ENCODE results near the gene NREP.

The NREP gene

DNA sequence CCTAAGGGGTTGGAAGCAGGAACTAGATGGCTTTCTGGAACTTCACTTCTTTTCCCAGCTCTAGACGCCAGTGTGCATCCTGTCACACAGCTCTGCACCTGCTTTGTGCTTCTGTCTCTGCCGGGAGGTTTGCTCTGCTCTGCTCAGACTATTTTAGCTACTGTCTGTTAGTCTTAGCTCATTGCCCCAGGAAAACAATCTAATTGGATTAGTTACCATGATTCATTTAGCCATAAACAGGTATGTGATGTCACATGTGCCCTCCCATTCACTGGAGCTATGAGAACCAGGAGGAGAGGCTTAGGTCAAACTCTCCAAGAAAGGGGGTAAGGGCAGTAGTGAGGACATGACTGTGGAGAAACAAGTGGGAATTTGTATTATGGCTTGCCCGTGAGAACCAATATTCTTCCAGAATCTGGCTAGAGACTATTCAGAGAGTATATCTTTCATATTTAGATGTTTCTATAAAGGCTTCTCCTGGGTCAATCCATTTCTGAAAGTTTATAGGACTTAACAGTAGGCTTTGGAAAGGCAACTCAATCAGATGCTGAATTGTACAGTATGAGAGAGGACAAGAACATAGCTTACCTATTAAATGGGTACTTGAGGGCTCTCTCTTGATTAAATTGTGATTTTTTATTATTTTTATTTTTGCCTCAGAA, 22.4 kb upstream of the NREP start:
- TF ChIP-seq GATA3 (IDR thresholded peaks at IDR 0.05; ENCODE audit: low read depth, low read length), result no peak
- no peak for TF ChIP-seq GATA2 (IDR thresholded peaks at IDR 0.05; ENCODE audit: low read depth, low read length)

DNA sequence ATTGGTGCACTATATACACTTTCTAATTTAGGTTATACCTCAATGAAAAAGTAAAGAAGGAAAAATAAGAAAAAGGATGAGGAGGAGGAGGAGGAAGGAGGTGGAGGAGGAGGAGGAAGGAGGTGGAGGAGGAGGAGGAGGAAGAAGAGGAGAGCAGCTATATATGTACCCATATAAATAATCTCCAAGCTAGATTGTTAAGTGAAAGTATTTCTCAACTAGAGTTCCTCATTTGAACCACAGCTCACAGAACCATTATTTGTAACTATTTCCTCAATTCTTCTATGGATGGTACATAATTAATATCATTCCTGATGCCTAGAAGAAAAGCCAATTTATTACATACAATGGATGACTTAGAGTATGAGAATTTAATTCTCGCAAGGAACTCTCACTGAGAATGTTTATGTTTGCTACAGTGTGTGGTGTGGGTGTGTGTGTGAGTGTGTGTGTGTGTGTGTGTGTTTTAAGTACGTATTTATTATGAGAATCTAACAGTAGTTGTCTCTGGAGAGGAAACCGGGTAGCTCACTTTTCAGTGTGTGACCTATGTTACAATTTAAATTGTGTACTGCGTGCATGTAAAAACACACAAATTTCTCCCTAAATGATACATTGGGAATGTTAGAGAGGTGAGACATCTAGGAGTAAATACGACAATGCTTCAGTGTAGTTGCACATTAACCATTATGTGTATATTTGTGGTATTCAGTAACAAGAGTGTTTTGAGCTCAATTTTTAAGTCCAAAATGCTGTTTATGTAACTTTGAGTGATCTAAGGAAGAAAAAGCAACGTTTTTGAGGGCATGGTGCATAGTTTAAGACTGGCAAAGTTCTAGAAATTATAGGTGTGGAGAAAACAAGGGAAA, 20.2 kb upstream of the NREP start:
- no peak for TF ChIP-seq GATA3 (IDR thresholded peaks at IDR 0.05; ENCODE audit: low read depth, low read length)
- no peak for TF ChIP-seq GATA2 (IDR thresholded peaks at IDR 0.05; ENCODE audit: low read depth, low read length)

DNA sequence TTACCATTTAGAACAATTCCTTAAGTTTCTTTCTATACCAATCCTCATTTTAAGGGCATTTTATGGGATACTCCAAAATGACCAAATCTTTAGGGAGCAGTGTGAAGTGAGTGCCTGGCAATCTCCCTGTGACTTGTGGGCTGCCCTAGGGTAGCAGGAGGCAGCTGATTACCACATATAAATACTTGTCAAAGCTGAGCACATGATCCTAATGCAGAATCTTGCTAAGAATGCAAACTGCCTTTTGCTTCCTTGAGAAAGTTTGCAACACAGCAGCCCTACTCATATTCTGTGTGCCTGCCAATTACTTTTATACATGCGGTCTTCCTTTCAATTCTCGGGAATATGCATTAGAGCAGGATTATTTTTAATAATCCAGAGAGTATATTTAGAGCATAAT, 18.2 kb upstream of the NREP start:
- no peak for TF ChIP-seq GATA2 (IDR thresholded peaks at IDR 0.05; ENCODE audit: low read depth, low read length)
- no peak for TF ChIP-seq GATA3 (IDR thresholded peaks at IDR 0.05; ENCODE audit: low read depth, low read length)

DNA sequence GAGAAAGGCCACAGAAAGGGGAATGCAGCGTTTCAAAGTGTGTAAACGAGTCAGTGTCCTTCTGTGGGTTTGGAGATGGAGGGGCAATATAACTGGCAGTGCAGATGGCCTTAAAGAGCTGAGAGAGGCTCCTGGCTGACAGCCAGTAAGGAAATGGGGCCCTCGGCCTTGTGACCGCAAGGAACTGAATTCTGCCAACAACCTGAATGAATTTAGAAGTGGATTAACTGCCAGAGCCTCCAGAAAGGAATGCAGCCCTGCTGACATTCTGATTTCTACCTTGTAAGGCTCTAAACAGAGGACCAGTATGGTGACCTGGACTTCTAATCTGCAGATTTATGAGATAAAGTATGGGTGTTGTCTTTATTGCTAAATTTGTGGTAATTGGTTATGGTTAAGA, 17.5 kb upstream of the NREP start:
- TF ChIP-seq GATA2 (IDR thresholded peaks at IDR 0.05; ENCODE audit: low read depth, low read length) (no peak), GATA3 (IDR thresholded peaks at IDR 0.05; ENCODE audit: low read depth, low read length) (no peak)

DNA sequence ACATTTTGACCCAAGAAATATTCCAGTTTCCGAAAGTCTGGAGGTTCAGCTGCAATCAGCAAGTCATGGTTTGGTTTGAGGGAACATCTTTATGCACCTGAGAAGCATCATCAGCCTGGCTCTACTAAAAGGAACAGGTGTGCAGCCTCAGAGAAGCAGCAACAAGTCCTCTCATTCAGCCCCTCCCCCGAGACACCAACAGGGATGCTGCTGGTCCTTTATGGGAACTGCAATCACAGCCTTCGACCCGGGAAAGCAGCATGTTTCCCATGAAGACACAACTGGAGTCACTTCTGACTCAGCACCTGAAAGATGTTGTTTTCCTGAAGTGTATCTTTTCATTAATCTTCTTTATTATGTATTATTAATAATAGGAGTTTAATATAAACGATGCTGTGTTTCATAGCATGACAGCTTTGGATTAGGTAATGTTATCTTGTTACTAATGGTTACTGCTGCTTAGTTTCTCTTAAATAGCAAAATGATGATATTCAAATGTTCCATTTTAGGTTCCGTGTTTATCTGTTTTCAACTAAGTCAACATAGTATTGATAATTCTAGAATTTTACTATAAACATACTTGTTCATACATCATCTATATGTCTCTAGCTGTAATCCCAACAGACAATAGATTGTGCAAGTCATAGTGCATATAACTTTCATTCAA, 15.6 kb upstream of the NREP start:
- TF ChIP-seq GATA3 (IDR thresholded peaks at IDR 0.05; ENCODE audit: low read depth, low read length) (no peak), GATA2 (IDR thresholded peaks at IDR 0.05; ENCODE audit: low read depth, low read length) (no peak)

DNA sequence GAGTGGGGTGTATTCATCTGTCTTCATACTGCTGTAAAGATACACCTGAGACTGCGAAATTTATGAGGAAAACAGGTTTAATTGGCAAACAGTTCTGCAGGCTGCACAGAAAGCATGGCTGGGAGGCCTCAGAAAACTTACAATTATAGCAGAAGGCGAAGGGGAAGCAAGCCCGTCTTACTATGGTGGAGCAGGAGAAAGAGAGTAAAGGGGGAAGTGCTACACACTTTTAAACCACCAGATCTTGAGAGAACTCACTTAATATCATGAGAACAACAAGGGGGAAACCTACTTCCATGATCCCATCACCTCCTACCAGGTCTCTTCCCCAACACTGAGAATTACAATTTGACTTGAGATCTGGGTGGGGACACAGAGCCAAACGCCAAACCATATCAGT, 12.5 kb upstream of the NREP start:
- TF ChIP-seq GATA2 (IDR thresholded peaks at IDR 0.05; ENCODE audit: low read depth, low read length) (no peak), GATA3 (IDR thresholded peaks at IDR 0.05; ENCODE audit: low read depth, low read length) (no peak)

DNA sequence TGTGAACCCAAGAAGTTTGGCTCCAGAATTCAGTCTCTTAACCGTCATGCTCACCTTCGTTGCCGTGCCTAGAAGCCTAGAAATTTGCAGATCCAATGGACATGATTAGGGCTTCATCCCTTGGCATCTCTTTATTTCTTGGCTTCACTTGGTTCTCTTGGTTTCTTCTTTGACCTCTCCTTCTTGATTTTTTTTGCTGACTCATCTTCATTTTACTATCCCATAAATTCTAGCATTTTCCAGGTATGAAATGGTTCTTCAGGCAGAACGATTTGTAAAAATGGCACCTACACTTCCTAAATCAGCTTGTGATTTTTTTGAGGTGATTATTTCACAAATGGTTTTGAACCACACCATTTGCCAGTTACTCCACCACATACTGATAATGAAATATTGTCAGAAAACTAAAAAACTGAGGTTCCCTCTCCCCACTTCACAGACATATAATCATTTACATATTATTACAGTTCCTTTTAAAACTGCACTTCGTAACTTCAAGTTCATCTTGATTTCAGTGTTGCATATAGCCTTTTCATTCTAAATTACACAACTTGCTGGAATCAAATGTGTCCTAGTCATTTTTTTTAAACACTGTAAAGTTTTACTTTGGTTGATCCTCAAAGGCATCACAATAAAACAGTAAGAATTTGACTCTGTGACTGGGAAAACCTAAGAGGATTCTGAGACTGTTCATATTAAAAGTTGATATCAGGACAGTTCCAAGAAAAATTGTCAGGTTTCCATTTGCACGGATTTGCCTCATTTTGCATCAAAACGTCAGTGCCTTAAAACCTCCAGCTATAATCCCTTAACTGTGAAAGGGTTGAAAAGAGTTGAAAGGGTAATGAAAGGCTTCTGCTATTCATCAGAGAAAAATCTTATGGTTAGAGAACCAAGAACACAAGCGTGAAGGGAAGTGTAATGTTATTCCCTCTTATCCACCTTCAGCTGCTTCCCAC, 8.9 kb upstream of the NREP start:
- TF ChIP-seq GATA2 (IDR thresholded peaks at IDR 0.05; ENCODE audit: low read depth, low read length) (no peak), GATA3 (IDR thresholded peaks at IDR 0.05; ENCODE audit: low read depth, low read length) (no peak)

DNA sequence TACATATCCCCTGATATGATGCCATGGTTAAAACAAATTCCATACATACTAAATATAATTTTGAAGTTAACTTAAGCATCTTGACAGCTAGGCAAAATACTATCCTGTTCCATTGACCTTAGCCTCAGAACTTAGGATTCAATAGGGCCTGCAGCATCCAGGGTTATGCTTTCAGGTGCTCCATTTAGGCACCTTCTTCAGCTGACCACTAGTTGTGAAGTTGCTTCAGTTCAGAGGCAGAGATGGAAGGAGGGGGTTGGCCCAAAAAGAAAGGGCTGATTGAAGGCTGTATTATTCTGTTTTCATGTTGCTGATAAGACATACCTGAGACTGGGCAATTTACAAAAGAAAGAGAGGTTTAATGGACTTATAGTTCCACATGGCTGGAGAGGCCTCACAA, 7.0 kb upstream of the NREP start:
- TF ChIP-seq GATA2 (IDR thresholded peaks at IDR 0.05; ENCODE audit: low read depth, low read length) (no peak), GATA3 (IDR thresholded peaks at IDR 0.05; ENCODE audit: low read depth, low read length) (no peak)

DNA sequence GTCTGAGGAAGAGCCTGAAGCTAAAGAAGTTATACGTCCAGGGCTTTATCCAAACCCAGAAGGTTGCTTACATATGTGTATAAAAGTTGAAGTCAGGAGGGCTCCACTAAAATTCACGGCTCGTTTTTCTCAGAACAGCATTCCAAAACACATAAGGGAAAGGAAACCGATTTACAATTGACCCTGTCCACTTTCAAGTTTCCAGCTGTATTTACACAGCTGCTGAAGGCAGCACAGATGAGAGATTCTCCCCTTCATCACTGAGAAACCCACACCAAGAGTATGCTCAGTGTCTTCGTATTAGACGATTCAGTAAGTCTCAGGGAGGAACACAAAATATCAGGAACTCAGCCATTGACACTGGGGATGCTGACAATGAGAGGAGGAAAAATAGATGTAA, 5.9 kb upstream of the NREP start:
- TF ChIP-seq GATA3 (IDR thresholded peaks at IDR 0.05; ENCODE audit: low read depth, low read length), result no peak
- TF ChIP-seq GATA2 (IDR thresholded peaks at IDR 0.05; ENCODE audit: low read depth, low read length), result no peak

DNA sequence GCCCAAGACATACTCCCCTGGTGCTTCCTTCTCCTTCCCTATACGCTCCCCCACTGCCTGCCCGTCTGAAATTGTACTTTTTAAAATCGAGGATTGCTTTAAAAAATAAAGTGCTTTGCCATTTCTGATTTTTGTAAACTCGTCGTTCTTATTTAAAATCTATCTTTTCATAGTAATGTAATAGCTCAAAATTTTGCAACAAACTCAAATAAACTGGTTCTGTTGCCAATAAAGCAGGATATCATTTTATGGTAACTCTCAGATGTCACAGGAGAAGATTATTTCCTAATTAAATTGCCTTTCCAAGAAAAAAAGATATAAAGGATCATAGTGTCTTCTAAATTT, 1.3 kb upstream of the NREP start:
- no peak for TF ChIP-seq GATA3 (IDR thresholded peaks at IDR 0.05; ENCODE audit: low read depth, low read length)
- no peak for TF ChIP-seq GATA2 (IDR thresholded peaks at IDR 0.05; ENCODE audit: low read depth, low read length)

DNA sequence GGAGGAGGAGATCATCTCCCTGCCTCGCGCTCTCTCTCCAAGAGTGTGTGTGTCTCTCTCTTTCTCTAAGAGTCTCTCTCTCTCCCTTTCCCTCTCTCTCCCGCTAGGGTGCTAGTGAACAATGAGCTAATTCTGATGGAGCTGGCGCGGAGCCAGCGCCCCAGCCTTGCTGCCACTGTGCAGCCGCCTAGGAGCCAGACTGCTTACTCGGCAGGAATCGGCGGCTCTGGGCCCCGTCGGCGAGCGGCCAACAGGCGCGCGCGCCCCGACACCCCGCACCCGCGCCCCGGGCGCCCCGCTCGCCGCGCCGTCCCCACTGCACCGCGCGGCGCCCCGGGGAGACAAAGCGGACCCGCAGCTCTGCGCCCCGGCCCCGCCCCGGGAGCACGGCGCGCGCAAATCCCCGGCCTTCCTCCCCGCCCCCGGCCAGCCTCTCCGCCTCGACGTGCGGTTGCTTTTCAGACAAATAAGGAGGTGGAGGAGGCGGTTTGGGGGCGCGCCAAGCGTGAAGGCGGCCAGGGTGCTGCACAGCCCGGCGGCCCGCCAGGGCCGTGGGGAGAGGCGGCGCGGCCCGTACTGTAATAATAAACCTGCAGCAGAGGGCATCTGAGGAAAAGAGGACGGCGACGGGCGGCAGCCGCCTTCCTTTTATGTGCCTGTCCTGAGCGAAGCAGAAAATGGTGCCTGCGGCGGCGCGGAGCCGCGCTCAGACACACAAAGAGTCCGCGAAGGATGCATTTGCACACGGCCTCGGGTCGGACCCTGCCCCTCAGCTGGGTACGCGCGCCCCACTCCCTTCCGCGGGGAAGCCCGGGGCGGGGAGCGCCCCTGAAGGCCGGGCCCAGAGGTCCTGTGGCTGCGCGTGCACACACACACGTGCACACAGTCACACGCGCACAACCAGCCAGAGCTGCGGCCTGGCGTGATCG, 625 bp upstream of the NREP start:
- no peak for TF ChIP-seq GATA2 (IDR thresholded peaks at IDR 0.05; ENCODE audit: low read depth, low read length)

DNA sequence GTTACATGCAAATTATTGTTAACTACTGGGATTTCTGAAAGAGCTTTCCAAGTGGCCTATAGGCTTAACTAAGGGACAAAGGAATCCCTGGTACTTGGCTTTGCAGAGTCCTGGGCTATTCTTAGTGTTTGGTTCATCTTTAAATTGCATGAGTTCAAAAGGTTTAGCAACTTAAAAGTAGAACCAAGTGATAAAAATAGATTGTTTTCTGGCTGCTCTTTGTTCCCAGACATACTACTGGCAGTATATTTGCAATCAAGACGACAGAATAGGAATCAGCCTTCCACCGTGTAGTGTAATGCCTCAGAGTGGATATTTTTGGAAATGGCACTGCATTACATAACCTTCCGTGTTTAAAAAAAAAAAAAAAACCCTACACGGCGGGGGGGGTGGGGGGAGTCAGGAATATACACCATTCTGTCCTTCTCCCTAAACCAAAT, 1.0 kb downstream of the NREP start:
- TF ChIP-seq GATA3 (IDR thresholded peaks at IDR 0.05; ENCODE audit: low read depth, low read length), result no peak
- no peak for TF ChIP-seq GATA2 (IDR thresholded peaks at IDR 0.05; ENCODE audit: low read depth, low read length)
